HEK293 (cell line): Measurements from ENCODE around the gene GBP6.

Experiments used
- CTCF ChIP-seq: fragments of 450-650 bp; formaldehyde crosslinking; IDR thresholded peaks from 2 replicates; pipeline ENCODE4 v1.5.1; 2016; ENCODE audit warnings: missing biosample characterization, missing genetic modification characterization
- GFI1B ChIP-seq: fragments of 450-650 bp; formaldehyde crosslinking; IDR thresholded peaks from 2 replicates; pipeline ENCODE4 v1.5.1; 2016; ENCODE audit warnings: missing biosample characterization, missing genetic modification characterization
- HOXA7 ChIP-seq: sonication (generic); formaldehyde crosslinking; IDR thresholded peaks from 2 replicates; pipeline ENCODE4 v1.8.1; 2022; ENCODE audit warnings: missing genetic modification reagents, borderline replicate concordance
- PBX3 ChIP-seq: sonication (generic); formaldehyde crosslinking; IDR thresholded peaks from 2 replicates; pipeline ENCODE4 v1.8.1; 2022; ENCODE audit warnings: mild to moderate bottlenecking, moderate library complexity, missing genetic modification reagents
- ZNF121 ChIP-seq: fragments of 450-650 bp; formaldehyde crosslinking; IDR thresholded peaks from 2 replicates; pipeline ENCODE4 v1.5.1; 2016; ENCODE audit warnings: missing biosample characterization, missing genetic modification characterization
- ZNF138 ChIP-seq: fragments of 450-650 bp; formaldehyde crosslinking; IDR thresholded peaks from 2 replicates; pipeline ENCODE4 v1.5.1; 2016; ENCODE audit warnings: missing biosample characterization, missing genetic modification characterization, borderline replicate concordance
- ZNF248 ChIP-seq: fragments of 450-650 bp; formaldehyde crosslinking; IDR thresholded peaks from 2 replicates; pipeline ENCODE4 v1.5.1; 2017; ENCODE audit warnings: missing biosample characterization, missing genetic modification characterization
- ZNF274 ChIP-seq, 2 experiments: fragments of 200-500 bp in 1 of 2; fragments of 450-650 bp in 1 of 2; sonication (Bioruptor generic) in 1 of 2; formaldehyde crosslinking in 1 of 2; IDR thresholded peaks; 2 replicates each; pipeline versions ENCODE4 v1.5.1 to v1.6.1; 2014 to 2016; ENCODE audit warnings: borderline replicate concordance in 1 of 2, inconsistent platforms in 1 of 2, low read length in 1 of 2, missing biosample characterization in 1 of 2, missing genetic modification characterization in 1 of 2
- ZNF510 ChIP-seq: fragments of 450-650 bp; formaldehyde crosslinking; IDR thresholded peaks from 2 replicates; pipeline ENCODE4 v1.5.1; 2018; ENCODE audit warnings: mild to moderate bottlenecking, missing genetic modification characterization, missing biosample characterization; ENCODE audit not compliant: insufficient replicate concordance
- ZNF704 ChIP-seq: fragments of 450-650 bp; formaldehyde crosslinking; IDR thresholded peaks from 2 replicates; pipeline ENCODE4 v1.5.1; 2016; ENCODE audit warnings: missing biosample characterization, missing genetic modification characterization
- ZNF747 ChIP-seq: fragments of 450-650 bp; formaldehyde crosslinking; IDR thresholded peaks from 2 replicates; pipeline ENCODE4 v1.5.1; 2016; ENCODE audit warnings: missing biosample characterization, missing genetic modification characterization

GRCh38 chr1:89335486-89335885, 28.4 kb upstream of the GBP6 start:
- TF ChIP-seq PBX3 (CRISPR knock-in tag) (no peak), ZNF248 (tag by site-specific recombination) (no peak), ZNF138 (tag by site-specific recombination) (no peak), ZNF704 (tag by site-specific recombination) (no peak), ZNF747 (no peak), CTCF (tag by site-specific recombination) (no peak), ZNF510 (no peak), HOXA7 (no peak), GFI1B (tag by site-specific recombination) (no peak), ZNF121 (tag by site-specific recombination) (no peak), ZNF274 (IDR thresholded peaks at IDR 0.05; ENCODE audit: low read length) (no peak), ZNF274 (tag by site-specific recombination; IDR thresholded peaks at IDR 0.05; ENCODE audit: borderline replicate concordance) (no peak)
